Activated CD4-positive, alpha-beta T cell treated with anti-CD3 and anti-CD28 coated beads, Interleukin-2, amount 10 ng/mL, durations not matched to agents 24 days and 14 days (primary cell): ENCODE measurements around the gene ERI3. TPM values are rescaled to one million over a fixed set of nuclear protein-coding genes. Genes with fewer than 3 reads are reported as not detected.

Experiments used
- DNase-seq: peaks from one replicate; pipeline ENCODE4 v3.0.0; 2022
- H3K27ac Mint-ChIP-seq: one replicate; pipeline ENCODE4 v1.8.0; 2022; ENCODE audit warnings: mild to moderate bottlenecking, mixed read lengths
- H3K27me3 Mint-ChIP-seq: one replicate; pipeline ENCODE4 v1.8.0; 2022; ENCODE audit warnings: mixed read lengths
- H3K36me3 Mint-ChIP-seq: one replicate; pipeline ENCODE4 v1.8.0; 2022; ENCODE audit warnings: low read depth, mild to moderate bottlenecking, mixed read lengths
- H3K4me1 Mint-ChIP-seq: one replicate; pipeline ENCODE4 v1.8.0; 2021; ENCODE audit warnings: mixed read lengths
- H3K4me3 Mint-ChIP-seq: one replicate; pipeline ENCODE4 v1.8.0; 2022; ENCODE audit warnings: mild to moderate bottlenecking, moderate library complexity, mixed read lengths
- H3K9me3 Mint-ChIP-seq: one replicate; pipeline ENCODE4 v1.8.0; 2021; ENCODE audit warnings: mixed read lengths
- intact Hi-C: fragments of 100-400 bp; cut with micrococcal nuclease; formaldehyde crosslinking; loops from one replicate; pipeline ENCODE4 v1.15.1; 2023
- total RNA-seq: library from RNA; stranded (reverse); gene quantifications from 2 replicates; pipeline ENCODE4 v1.2.3, GENCODE V29; 2022

The ERI3 gene
- total RNA-seq, 1 donor from 2014 or later, result 50.2 TPM

DNA sequence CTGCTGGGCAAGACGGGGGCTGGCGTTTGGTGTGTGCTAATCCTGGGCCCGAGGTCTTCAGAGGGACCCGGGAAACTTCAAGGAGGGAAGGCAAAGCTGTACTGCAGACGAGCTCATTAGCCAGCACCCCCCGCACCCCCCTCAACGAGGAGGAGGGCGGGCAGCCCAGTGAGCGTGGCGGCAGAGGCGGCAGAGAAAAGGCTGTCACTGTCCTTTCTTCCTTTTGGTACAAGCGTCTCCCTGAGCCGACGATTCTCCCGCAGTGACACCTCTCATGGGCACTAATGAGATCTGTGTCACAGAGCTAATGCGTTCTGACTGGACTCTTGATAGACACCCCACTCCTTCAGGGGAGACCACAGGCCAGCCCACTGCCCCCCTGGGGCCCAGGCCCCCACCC lies 112.3 kb downstream of the ERI3 start:
- no peaks in the 10 kb centered on the region for H3K27me3 Mint-ChIP-seq
- intact Hi-C loops, result no loop called here
- H3K27ac Mint-ChIP-seq, result no peak overlapping the region
- no peaks in the 10 kb centered on the region for H3K9me3 Mint-ChIP-seq
- H3K36me3 Mint-ChIP-seq, result no peaks in the 10 kb centered on the region
- no peak overlapping the region for H3K4me3 Mint-ChIP-seq
- no peak for DNase-seq
- peaks cover 7% of the 10 kb centered on the region for H3K4me1 Mint-ChIP-seq

DNA sequence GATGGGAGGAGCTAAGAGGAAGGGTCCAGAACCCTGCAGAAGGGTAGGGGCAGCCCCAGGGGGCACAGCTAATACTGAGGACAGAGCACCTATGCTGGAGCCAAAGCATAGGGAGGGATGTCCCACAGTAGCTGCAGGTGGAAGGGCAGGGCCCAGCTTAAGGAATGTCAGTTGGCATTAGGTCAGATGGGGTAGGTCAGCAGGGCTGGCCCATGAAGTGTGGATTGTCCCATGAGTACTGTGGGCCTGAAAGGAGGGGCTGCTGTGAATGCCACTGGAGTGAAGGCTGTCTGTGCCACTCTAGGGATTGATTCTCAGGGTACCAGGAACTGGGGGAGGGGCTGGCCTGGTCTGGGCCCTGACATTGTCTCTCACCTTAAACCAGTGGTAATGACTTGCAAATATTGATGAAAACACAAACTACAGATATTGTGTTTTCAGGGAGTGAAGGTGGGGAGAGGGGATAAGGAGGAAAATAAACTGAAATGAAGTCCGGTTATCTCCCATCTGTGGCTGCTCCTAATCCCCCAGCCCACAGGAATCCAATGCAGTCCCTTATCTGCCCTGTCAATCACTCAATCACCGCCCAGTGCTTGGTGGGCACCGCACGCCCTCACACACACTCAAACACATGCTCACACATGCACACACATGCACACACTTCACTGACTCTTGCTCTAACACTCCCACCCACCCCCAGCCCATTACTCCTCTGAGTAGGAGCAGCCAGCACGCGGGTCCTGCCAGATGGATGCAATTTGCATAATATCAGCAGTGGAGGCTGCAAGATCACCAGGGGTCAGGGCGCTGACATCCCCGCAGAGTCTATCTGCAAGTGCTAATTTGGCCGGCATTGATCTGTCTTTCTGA lies 114.0 kb downstream of the ERI3 start:
- H3K27ac Mint-ChIP-seq, result no peak overlapping the region
- no peaks in the 10 kb centered on the region for H3K36me3 Mint-ChIP-seq
- H3K4me1 Mint-ChIP-seq, result peaks cover 7% of the 10 kb centered on the region
- no peaks in the 10 kb centered on the region for H3K9me3 Mint-ChIP-seq
- no peak overlapping the region for H3K4me3 Mint-ChIP-seq
- no peaks in the 10 kb centered on the region for H3K27me3 Mint-ChIP-seq
- intact Hi-C loops, result no loop called here
- no peak for DNase-seq

DNA sequence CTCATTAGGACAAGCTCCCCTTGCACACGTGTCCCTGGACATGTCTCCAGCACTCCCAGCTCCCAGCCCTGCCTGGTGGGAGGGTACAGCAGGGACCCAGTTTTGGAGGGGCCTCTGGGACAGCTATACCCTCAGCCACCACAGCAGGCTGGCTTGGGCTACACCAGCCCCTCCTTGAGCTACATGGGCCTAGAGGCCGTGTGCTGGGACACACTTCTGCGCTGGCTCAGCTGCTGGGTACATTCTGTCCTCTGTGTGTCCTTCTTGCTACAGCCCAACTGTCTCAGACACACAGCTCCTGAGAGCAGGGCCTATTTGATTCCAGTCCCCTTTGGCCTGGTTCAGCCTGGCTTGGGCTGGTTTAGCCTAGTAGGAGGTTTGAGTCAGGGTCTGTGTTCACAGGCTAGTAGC lies 115.1 kb downstream of the ERI3 start:
- no peaks in the 10 kb centered on the region for H3K36me3 Mint-ChIP-seq
- H3K4me3 Mint-ChIP-seq, result no peak overlapping the region
- H3K27me3 Mint-ChIP-seq, result no peaks in the 10 kb centered on the region
- intact Hi-C loops, result no loop called here
- H3K4me1 Mint-ChIP-seq, result peaks cover 7% of the 10 kb centered on the region
- H3K9me3 Mint-ChIP-seq, result no peaks in the 10 kb centered on the region
- DNase-seq, result no peak
- no peak overlapping the region for H3K27ac Mint-ChIP-seq

DNA sequence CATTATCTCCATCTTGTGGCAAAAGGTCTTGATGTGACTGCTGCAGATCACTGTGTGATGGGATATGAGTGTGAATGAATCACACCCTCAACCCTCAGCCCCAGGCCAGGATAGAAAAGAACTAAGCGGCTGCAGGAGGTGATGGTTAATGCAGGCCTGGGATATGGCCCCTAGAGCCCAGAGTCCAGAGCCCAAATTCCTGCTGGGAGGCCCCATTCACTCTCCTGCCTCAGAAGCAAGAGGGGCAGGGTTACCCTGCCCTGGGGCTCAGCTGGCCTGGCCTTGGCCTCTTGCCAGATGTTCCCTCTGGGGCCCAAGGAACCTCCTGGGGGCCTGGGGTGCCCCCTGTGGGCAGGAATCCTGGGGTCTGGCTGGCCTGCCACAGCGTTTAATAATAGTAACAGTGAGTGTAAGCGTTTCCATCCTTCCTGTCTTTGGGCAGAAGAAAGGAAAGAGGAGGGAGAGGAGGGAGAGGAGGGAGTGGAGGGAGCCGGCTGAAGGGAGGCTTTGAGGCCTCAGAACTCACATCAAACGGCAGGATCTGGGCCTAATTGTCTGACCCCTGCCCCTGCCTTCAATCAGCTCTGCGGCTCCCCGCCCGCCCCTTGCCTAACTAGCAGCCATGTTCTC lies 115.6 kb downstream of the ERI3 start:
- intact Hi-C loops, result no loop called here

DNA sequence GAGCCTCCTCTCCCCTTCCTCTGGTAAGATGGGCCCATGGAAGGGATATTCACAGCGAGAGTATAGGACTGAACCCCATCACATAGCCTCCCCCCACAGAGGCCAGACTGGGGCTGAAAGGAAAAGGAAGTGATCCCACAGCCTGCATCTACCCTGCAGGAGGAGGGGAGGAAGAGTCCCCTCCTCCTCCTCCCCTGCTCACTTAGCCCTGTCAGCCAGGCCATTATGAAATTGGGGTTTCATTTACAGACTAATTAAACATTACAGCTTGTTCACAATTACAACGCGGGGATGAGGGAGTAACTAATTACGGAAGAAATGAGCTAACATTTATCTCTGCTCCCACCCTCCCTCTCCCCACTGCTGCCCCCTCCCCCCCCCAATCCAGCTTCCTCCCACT lies 116.4 kb downstream of the ERI3 start:
- no peak overlapping the region for H3K27ac Mint-ChIP-seq
- intact Hi-C loops, result no loop called here
- no peaks in the 10 kb centered on the region for H3K27me3 Mint-ChIP-seq
- no peak for DNase-seq
- no peaks in the 10 kb centered on the region for H3K9me3 Mint-ChIP-seq
- H3K4me3 Mint-ChIP-seq, result no peak overlapping the region
- H3K36me3 Mint-ChIP-seq, result no peaks in the 10 kb centered on the region
- peaks cover 7% of the 10 kb centered on the region for H3K4me1 Mint-ChIP-seq

More for the DNA sequence above, 115.6 kb downstream of the ERI3 start:
- Mint-ChIP-seq H3K4me3 (no peak overlapping the region), H3K27ac (no peak overlapping the region), H3K4me1 (peaks cover 7% of the 10 kb centered on the region), H3K36me3 (no peaks in the 10 kb centered on the region), H3K27me3 (no peaks in the 10 kb centered on the region), H3K9me3 (no peaks in the 10 kb centered on the region)
- no peak for DNase-seq

DNA sequence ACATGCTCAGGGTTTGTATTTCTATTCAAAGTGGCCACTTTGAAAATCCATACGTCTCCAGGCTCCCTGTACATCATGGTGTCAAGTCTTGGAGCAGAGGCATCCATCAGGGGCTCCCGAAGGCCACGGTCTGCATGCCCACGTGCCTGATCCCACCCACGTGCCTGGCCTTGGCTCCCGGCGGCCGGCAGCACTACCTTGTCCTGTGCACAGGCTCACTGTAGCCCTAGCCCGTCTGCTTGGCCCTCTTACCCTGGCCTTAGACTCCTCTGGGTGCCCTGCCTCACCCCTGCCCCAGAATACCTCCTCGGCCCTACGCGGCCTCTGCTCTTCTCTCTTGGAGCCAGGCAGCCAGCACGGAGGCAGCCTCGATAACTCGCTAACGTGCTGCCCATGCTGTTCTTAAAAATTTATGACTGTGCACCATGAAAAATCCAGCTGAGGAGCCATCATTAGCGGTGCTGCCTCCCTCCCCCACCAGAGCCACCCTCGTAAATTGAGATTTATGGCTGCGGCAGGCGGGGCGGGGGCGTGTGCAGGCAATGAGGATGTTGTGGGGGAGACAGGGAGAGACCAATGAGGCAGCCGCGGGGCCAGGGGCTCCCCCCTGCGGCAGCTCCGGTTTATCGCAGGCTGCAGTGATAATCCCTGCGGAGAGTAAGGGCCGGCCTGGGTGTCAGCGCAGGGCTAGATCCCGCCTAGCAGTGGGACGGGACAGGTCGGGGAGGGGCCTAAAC lies 117.2 kb downstream of the ERI3 start:
- peak; percentile 83 for DNase-seq
- no peak overlapping the region for H3K27ac Mint-ChIP-seq
- intact Hi-C loops, result no loop called here
- peaks cover 7% of the 10 kb centered on the region for H3K4me1 Mint-ChIP-seq
- H3K9me3 Mint-ChIP-seq, result no peaks in the 10 kb centered on the region
- no peak overlapping the region for H3K4me3 Mint-ChIP-seq
- no peaks in the 10 kb centered on the region for H3K27me3 Mint-ChIP-seq
- no peaks in the 10 kb centered on the region for H3K36me3 Mint-ChIP-seq

DNA sequence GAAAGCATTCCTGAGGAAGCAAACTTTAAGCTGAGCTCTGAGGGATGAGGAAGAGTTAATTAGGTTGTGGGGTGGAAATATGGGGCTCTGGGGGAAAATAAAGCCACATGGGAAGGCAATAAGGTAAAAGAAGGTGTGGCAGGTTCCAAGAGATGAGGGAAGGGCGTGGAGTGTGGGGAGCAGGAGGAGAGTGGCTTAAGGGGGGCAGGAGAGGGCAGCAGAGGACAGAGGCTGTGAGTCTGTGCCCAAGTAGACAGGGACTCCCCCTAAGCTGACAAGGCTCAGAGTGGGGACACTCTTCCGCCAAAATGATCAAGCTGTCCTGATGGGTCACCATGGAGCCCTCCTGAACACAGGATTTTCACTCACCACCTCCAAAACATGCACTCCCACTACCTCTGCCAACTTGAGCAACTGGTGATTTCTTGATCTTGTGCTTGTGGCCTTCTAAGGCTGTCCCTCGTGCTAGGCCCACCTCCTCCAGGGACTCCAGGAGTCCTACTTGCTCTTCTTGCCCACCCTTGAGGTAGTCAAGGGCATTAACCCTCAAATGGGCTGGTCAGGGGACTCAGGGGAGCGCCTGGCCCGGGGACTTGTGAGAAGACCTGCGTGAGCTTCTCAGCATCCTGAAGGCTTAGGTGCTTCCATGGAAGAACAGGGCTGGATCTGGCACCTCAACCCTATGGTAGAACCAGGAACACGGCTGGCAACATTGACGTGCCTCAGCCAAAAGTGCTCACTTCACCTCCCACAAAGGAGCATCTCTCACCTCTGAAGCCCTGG lies 118.4 kb downstream of the ERI3 start:
- intact Hi-C loops, result no loop called here
- H3K27me3 Mint-ChIP-seq, result no peaks in the 10 kb centered on the region

DNA sequence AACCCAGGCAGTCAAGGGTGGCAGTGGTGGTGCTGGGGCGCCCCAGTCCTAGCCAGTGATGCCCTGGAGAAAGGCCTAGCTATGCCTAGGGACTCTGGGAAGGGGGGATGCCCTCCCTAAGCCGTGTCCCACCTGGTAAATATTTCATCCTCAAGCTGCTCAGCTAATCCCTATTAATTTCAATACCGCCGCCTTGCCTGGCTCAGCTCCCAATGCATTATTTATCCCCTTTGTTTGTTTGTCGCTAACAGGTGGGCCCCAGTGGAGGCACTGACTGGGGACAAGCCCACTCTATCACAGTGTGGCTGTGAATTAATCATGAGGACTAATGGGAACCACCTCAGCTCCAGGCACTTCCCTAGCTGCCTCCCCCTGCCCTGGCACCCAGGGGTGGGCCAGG lies 119.2 kb downstream of the ERI3 start:
- intact Hi-C loops, result no loop called here

More for the DNA sequence above, 118.4 kb downstream of the ERI3 start:
- H3K36me3 Mint-ChIP-seq, result no peaks in the 10 kb centered on the region
- no peak overlapping the region for H3K27ac Mint-ChIP-seq
- DNase-seq, result no peak
- no peak overlapping the region for H3K4me3 Mint-ChIP-seq
- no peaks in the 10 kb centered on the region for H3K9me3 Mint-ChIP-seq
- H3K4me1 Mint-ChIP-seq, result peaks cover 7% of the 10 kb centered on the region

DNA sequence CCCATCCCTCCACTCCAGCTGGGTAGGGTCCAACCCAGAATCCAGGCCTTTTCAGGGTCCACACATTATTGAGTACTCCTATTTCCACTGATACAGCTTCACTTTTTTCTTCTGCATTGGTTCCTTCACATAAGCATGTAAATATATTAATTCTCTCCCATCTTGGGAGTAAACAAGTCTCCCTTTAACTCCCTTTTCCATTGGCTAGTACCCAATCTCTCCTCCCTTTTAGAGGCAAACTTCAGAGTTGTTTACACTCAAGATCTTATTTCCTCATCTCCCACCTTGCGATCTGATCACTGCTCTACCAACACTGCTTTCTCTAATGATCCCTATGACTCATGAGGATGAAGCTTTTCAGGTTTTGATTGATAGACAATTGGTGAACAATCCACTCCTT lies 121.5 kb downstream of the ERI3 start:
- intact Hi-C loops, result no loop called here
- H3K9me3 Mint-ChIP-seq, result no peaks in the 10 kb centered on the region
- no peaks in the 10 kb centered on the region for H3K27me3 Mint-ChIP-seq

More for the DNA sequence above, 119.2 kb downstream of the ERI3 start:
- no peaks in the 10 kb centered on the region for H3K9me3 Mint-ChIP-seq
- no peak for DNase-seq
- no peak overlapping the region for H3K27ac Mint-ChIP-seq
- H3K27me3 Mint-ChIP-seq, result no peaks in the 10 kb centered on the region
- no peaks in the 10 kb centered on the region for H3K36me3 Mint-ChIP-seq
- no peak overlapping the region for H3K4me3 Mint-ChIP-seq
- H3K4me1 Mint-ChIP-seq, result peaks cover 7% of the 10 kb centered on the region

DNA sequence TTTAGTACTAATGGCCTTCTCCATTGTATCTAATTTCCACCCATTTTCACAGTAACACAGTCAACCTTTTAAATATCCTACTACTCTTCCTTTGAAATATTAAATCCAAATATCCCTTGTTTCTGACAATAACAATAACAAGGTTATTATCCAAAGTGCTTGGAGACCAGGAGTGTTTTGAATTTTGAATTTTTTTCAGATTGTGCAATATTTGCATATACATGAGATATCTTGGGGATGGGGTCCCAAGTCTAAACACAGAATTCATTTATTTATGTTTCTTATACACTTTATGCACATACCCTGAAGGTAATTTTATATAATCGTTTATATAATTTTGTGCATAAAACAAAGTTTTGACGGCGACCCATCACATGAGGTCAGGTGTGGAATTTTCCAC lies 124.3 kb downstream of the ERI3 start:
- DNase-seq, result no peak
- no peak overlapping the region for H3K4me3 Mint-ChIP-seq
- H3K9me3 Mint-ChIP-seq, result no peaks in the 10 kb centered on the region
- H3K27ac Mint-ChIP-seq, result no peak overlapping the region
- no peaks in the 10 kb centered on the region for H3K27me3 Mint-ChIP-seq
- intact Hi-C loops, result no loop called here
- H3K4me1 Mint-ChIP-seq, result no peaks in the 10 kb centered on the region
- no peaks in the 10 kb centered on the region for H3K36me3 Mint-ChIP-seq

More for the DNA sequence above, 121.5 kb downstream of the ERI3 start:
- Mint-ChIP-seq H3K4me3 (no peak overlapping the region), H3K36me3 (no peaks in the 10 kb centered on the region), H3K4me1 (peaks cover 5% of the 10 kb centered on the region), H3K27ac (no peak overlapping the region)
- DNase-seq, result no peak

DNA sequence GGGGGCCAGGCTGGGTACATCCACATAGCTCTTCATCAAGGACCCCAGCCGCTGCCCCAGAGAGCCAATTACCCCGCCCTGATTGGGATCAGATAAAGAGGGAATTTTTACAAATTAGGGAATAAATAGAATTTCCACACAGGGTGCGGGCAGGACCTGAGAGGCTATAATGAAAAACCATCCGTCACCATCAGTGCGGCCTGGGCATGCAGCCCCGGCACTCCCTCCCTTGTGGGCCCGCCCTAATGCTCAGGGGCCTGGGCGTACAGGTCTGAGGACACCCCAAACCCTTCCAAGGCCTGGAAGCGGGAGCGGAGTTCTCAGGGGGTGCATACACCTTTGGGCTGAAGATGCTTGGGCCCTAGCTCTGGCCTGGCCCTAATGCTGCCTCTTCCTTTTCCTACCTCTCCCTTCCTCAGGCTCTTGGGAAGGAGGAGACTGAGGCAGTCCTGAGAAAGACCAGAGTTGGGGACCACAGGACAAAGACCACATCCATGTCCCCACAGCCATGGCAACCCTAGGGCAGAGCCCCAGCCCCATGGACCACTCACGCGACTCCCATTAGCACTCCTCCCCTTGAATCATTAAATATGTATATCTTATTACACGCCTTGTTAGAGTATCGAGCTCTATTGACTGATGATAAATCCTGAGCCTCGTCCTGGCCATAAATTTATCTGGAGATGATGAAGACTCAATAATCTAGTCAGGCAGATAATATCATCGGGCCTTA lies 125.5 kb downstream of the ERI3 start:
- Mint-ChIP-seq H3K27ac (no peak overlapping the region), H3K4me3 (no peak overlapping the region), H3K9me3 (no peaks in the 10 kb centered on the region), H3K27me3 (no peaks in the 10 kb centered on the region), H3K36me3 (no peaks in the 10 kb centered on the region), H3K4me1 (no peaks in the 10 kb centered on the region)
- no peak for DNase-seq
- intact Hi-C loops, result no loop called here

DNA sequence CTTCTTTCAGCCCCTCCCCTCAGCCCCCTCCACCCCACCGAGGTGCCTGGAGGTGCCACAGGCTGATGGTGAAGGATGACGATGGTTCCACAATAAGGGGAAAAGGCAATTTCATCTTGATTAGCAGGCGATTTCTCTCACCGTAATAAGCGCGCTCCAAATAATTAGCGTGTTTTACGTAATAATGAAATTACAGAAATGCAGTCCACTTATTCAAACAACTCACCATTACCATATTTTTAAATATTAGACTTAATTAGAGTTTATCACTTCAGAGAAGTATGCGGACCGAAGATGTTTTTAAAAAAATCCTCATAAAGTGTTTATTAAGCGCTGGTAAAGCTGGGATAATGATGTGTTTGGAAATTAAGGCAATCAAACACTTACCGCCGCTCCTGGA lies 126.8 kb downstream of the ERI3 start:
- H3K9me3 Mint-ChIP-seq, result no peaks in the 10 kb centered on the region
- H3K4me1 Mint-ChIP-seq, result no peaks in the 10 kb centered on the region
- H3K36me3 Mint-ChIP-seq, result no peaks in the 10 kb centered on the region
- intact Hi-C loops, result no loop called here
- no peak overlapping the region for H3K27ac Mint-ChIP-seq
- no peak overlapping the region for H3K4me3 Mint-ChIP-seq
- DNase-seq, result no peak
- H3K27me3 Mint-ChIP-seq, result no peaks in the 10 kb centered on the region

DNA sequence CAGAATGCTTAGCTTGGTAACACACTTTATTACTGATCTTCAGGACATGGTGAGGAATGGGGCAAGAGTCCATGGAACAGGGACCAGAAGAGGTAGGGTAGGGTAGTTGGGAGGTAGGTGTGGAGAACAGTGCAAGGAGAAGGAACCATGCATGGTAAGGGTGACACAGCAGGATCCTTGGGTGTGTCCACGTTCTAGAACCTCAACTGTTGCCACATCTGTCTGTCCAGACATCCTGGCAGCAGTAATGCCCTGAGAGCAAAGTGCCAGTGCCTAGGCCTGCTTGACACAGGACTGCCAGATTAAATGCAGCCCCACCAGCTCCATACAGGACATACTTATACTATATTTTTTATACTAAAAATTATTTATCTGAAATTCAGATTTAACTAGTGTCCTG lies 127.8 kb downstream of the ERI3 start:
- intact Hi-C loops, result no loop called here
- H3K27ac Mint-ChIP-seq, result no peak overlapping the region
- H3K9me3 Mint-ChIP-seq, result no peaks in the 10 kb centered on the region
- H3K36me3 Mint-ChIP-seq, result no peaks in the 10 kb centered on the region
- H3K4me3 Mint-ChIP-seq, result no peak overlapping the region
- no peaks in the 10 kb centered on the region for H3K4me1 Mint-ChIP-seq
- no peak for DNase-seq
- no peaks in the 10 kb centered on the region for H3K27me3 Mint-ChIP-seq
